HepG2 (cell line): Measurements from ENCODE around the gene NUP88. TPM values are rescaled to one million over a fixed set of nuclear protein-coding genes. Genes with fewer than 3 reads are reported as not detected.

ENCODE experiments used
- CSRNP2 ChIP-seq: sonication (generic); formaldehyde crosslinking; conservative IDR thresholded peaks from 2 replicates; pipeline ENCODE4 v1.8.0; 2022; ENCODE audit warnings: low read depth, missing genetic modification reagents
- SRSF1 ChIP-seq: fragments of 200-400 bp; formaldehyde crosslinking; optimal IDR thresholded peaks from 2 replicates; pipeline ENCODE3; 2017; ENCODE audit warnings: mild to moderate bottlenecking, low read depth, low read length, moderate library complexity
- TFAP4 ChIP-seq: sonication (generic); IDR thresholded peaks from 2 replicates; pipeline ENCODE4 v1.6.1; 2016; ENCODE audit warnings: low read depth, borderline replicate concordance
- polyA plus RNA-seq, 8 experiments: library from polyadenylated mRNA; depleted of rRNA in 3 of 8; stranded (reverse) in 7 of 8; unstranded in 1 of 8; fragments of >200 nt; fragmentation: Illumina TruSeq in 4 of 8; extraction: Trizol in 4 of 8; gene quantifications; 2 replicates each; pipeline versions ENCODE4 v1.2.1 to v1.2.3, GENCODE V29; 2011 to 2016; ENCODE audit warnings: low read depth in 4 of 8, missing spikeins in 1 of 8, mixed read lengths in 1 of 8; ENCODE audit not compliant: insufficient read depth in 1 of 8
- total RNA-seq, 5 experiments: library from RNA; depleted of rRNA; stranded (reverse); fragments of >200 nt; fragmentation: Illumina TruSeq; extraction: Trizol; gene quantifications; 2 replicates each; pipeline ENCODE4 v1.2.3, GENCODE V29; 2016; ENCODE audit warnings: low read depth in 1 of 5
- TF ChIP-seq, protein P1 (sequence below): sonication (generic); formaldehyde crosslinking; IDR thresholded peaks from 2 replicates; pipeline ENCODE4 v1.9.0; 2022; ENCODE audit warnings: low read depth, missing genetic modification reagents
- TF ChIP-seq, protein P2 (sequence below): sonication (generic); formaldehyde crosslinking; IDR thresholded peaks from 2 replicates; pipeline ENCODE4 v1.8.1; 2023; ENCODE audit warnings: mild to moderate bottlenecking, missing genetic modification reagents
- TF ChIP-seq, protein P3 (sequence below): IDR thresholded peaks from 2 replicates; pipeline ENCODE4 v1.6.1; 2016; ENCODE audit warnings: low read depth, missing genetic modification reagents, missing compliant biosample characterization
- TF ChIP-seq, protein P4 (sequence below): IDR thresholded peaks from 2 replicates; pipeline ENCODE4 v1.6.1; 2012; ENCODE audit warnings: low read depth, low read length, improper control_type of control experiment
- TF ChIP-seq, protein P5 (sequence below): sonication (generic); formaldehyde crosslinking; IDR thresholded peaks from 2 replicates; pipeline ENCODE4 v1.4.0; 2020; ENCODE audit warnings: missing genetic modification reagents, borderline replicate concordance

NUP88 gene
- total and polyA plus RNA-seq, 2 of the 13 experiments (the other 11 are each of a cell fraction or from before 2014, with no cell fraction given): 48.2 to 130 TPM

DNA sequence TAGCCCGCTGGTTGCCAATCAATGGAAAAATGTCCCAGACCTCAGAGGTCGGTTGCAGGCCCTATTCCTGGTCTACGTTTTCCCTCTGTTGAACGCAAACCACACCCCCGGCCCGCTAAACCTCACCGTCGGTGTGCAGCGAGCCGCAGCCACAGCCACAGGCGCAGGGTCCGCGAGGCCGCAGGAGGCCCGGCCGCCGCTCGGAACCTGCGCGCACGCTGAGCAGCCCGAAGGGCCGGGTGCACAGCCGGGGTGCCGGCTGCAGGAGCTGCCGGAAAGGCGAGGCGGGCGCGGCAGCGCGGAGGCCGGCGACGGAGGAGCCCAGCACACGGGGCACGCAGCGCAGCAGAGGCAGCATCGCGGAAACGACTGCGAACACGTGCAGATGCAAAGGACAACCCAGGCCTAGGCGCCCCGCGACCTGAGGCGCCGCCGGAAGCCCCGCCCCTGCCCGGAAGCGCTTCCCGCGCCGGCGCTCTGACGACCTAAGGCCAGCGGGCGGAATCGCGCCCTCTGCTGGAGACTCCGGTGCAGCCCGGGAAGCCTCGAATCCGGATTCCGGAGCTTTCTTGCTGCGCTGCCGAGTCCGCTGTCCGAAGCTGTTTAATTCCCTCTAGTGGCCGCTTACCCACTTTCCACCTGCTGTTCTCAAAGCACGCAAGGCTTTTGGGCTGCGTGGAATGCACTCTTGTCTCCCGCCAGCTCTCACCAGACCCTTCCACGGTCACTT lies 19.4 kb upstream of the NUP88 start, which contains the start of gene C1QBP (continued):
- TF ChIP-seq, protein P1, sequence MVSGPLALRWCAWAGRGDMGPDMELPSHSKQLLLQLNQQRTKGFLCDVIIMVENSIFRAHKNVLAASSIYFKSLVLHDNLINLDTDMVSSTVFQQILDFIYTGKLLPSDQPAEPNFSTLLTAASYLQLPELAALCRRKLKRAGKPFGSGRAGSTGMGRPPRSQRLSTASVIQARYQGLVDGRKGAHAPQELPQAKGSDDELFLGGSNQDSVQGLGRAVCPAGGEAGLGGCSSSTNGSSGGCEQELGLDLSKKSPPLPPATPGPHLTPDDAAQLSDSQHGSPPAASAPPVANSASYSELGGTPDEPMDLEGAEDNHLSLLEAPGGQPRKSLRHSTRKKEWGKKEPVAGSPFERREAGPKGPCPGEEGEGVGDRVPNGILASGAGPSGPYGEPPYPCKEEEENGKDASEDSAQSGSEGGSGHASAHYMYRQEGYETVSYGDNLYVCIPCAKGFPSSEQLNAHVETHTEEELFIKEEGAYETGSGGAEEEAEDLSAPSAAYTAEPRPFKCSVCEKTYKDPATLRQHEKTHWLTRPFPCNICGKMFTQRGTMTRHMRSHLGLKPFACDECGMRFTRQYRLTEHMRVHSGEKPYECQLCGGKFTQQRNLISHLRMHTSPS: no peak
- TF ChIP-seq, protein P2, sequence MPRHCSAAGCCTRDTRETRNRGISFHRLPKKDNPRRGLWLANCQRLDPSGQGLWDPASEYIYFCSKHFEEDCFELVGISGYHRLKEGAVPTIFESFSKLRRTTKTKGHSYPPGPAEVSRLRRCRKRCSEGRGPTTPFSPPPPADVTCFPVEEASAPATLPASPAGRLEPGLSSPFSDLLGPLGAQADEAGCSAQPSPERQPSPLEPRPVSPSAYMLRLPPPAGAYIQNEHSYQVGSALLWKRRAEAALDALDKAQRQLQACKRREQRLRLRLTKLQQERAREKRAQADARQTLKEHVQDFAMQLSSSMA: peak; percentile 36
- TF ChIP-seq SRSF1 (no peak), CSRNP2 (CRISPR knock-in tag) (0 out of 2 replicates have a peak, but pooled peaks have one; percentile 64), TFAP4 (peak; percentile 23; the same call in 1 of the 2 replicates)
- TF ChIP-seq, protein P3, sequence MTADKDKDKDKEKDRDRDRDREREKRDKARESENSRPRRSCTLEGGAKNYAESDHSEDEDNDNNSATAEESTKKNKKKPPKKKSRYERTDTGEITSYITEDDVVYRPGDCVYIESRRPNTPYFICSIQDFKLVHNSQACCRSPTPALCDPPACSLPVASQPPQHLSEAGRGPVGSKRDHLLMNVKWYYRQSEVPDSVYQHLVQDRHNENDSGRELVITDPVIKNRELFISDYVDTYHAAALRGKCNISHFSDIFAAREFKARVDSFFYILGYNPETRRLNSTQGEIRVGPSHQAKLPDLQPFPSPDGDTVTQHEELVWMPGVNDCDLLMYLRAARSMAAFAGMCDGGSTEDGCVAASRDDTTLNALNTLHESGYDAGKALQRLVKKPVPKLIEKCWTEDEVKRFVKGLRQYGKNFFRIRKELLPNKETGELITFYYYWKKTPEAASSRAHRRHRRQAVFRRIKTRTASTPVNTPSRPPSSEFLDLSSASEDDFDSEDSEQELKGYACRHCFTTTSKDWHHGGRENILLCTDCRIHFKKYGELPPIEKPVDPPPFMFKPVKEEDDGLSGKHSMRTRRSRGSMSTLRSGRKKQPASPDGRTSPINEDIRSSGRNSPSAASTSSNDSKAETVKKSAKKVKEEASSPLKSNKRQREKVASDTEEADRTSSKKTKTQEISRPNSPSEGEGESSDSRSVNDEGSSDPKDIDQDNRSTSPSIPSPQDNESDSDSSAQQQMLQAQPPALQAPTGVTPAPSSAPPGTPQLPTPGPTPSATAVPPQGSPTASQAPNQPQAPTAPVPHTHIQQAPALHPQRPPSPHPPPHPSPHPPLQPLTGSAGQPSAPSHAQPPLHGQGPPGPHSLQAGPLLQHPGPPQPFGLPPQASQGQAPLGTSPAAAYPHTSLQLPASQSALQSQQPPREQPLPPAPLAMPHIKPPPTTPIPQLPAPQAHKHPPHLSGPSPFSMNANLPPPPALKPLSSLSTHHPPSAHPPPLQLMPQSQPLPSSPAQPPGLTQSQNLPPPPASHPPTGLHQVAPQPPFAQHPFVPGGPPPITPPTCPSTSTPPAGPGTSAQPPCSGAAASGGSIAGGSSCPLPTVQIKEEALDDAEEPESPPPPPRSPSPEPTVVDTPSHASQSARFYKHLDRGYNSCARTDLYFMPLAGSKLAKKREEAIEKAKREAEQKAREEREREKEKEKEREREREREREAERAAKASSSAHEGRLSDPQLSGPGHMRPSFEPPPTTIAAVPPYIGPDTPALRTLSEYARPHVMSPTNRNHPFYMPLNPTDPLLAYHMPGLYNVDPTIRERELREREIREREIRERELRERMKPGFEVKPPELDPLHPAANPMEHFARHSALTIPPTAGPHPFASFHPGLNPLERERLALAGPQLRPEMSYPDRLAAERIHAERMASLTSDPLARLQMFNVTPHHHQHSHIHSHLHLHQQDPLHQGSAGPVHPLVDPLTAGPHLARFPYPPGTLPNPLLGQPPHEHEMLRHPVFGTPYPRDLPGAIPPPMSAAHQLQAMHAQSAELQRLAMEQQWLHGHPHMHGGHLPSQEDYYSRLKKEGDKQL: peak; percentile 20; the same call in 1 of the 2 replicates
- TF ChIP-seq, protein P4, sequence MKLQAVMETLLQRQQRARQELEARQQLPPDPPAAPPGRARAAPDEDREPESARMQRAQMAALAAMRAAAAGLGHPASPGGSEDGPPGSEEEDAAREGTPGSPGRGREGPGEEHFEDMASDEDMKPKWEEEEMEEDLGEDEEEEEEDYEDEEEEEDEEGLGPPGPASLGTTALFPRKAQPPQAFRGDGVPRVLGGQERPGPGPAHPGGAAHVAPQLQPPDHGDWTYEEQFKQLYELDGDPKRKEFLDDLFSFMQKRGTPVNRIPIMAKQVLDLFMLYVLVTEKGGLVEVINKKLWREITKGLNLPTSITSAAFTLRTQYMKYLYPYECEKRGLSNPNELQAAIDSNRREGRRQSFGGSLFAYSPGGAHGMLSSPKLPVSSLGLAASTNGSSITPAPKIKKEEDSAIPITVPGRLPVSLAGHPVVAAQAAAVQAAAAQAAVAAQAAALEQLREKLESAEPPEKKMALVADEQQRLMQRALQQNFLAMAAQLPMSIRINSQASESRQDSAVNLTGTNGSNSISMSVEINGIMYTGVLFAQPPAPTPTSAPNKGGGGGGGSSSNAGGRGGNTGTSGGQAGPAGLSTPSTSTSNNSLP: peak; percentile 34; the same call in 1 of the 2 replicates
- TF ChIP-seq, protein P5, sequence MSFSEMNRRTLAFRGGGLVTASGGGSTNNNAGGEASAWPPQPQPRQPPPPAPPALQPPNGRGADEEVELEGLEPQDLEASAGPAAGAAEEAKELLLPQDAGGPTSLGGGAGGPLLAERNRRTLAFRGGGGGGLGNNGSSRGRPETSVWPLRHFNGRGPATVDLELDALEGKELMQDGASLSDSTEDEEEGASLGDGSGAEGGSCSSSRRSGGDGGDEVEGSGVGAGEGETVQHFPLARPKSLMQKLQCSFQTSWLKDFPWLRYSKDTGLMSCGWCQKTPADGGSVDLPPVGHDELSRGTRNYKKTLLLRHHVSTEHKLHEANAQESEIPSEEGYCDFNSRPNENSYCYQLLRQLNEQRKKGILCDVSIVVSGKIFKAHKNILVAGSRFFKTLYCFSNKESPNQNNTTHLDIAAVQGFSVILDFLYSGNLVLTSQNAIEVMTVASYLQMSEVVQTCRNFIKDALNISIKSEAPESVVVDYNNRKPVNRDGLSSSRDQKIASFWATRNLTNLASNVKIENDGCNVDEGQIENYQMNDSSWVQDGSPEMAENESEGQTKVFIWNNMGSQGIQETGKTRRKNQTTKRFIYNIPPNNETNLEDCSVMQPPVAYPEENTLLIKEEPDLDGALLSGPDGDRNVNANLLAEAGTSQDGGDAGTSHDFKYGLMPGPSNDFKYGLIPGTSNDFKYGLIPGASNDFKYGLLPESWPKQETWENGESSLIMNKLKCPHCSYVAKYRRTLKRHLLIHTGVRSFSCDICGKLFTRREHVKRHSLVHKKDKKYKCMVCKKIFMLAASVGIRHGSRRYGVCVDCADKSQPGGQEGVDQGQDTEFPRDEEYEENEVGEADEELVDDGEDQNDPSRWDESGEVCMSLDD (CRISPR knock-in tag): peak; percentile 74; the same call in 1 of the 2 replicates
